PC-3 (cell line): ENCODE measurements around the gene KRTAP5-4. TPM values are rescaled to one million over a fixed set of nuclear protein-coding genes. Genes with fewer than 3 reads are reported as not detected.

Experiments used
- ATAC-seq: fragments of 200-7000 bp; cut with Tn5 transposase; 2 replicates; pipeline ENCODE4 v1.9.1; 2020; ENCODE audit warnings: mild to moderate bottlenecking, moderate library complexity
- BruUV-seq: library from RNA; stranded (reverse); fragments of 400-500 nt; replicated peaks from 2 replicates; lab custom pipeline; 2021; lab: Mats Ljungman, UMichigan
- CTCF ChIA-PET: fragments of 300-600 bp; sonication (Branson Sonifier 250); formaldehyde crosslinking; loops from one replicate; lab custom pipeline; 2022; ENCODE audit warnings: antibody characterized with exemption; lab: Charles Lee
- POLR2A ChIA-PET: fragments of 300-600 bp; sonication (Branson Sonifier 250); formaldehyde crosslinking; loops from one replicate; lab custom pipeline; 2022; ENCODE audit warnings: antibody characterized with exemption; ENCODE audit not compliant: unreplicated experiment; lab: Charles Lee
- DNase-seq: peaks from one replicate; pipeline ENCODE4 v3.0.0-alpha.2; 2015
- H2AFZ ChIP-seq: fragments of 300-600 bp; sonication (generic); 2 replicates; pipeline ENCODE4 v1.6.0; 2016; ENCODE audit warnings: antibody characterized with exemption, low read length
- H3F3A ChIP-seq: fragments of 300-600 bp; sonication (generic); one replicate; pipeline ENCODE4 v1.6.0; 2017; ENCODE audit warnings: antibody characterized with exemption, low read length, control low read depth, mild to moderate bottlenecking; ENCODE audit not compliant: unreplicated experiment
- H3K27ac ChIP-seq: fragments of 300-600 bp; sonication (generic); 2 replicates; pipeline ENCODE4 v1.5.1; 2016; ENCODE audit warnings: mild to moderate bottlenecking, low read length
- H3K27me3 ChIP-seq: fragments of 300-600 bp; sonication (generic); 2 replicates; pipeline ENCODE4 v1.6.1; 2016; ENCODE audit warnings: low read length, mixed read lengths
- H3K36me3 ChIP-seq: fragments of 300-600 bp; sonication (generic); 2 replicates; pipeline ENCODE4 v1.6.1; 2016; ENCODE audit warnings: low read depth, mixed run types, low read length, mixed read lengths
- H3K4me1 ChIP-seq: fragments of 300-600 bp; sonication (generic); 2 replicates; pipeline ENCODE4 v1.5.1; 2016; ENCODE audit warnings: low read length; ENCODE audit not compliant: insufficient read depth
- H3K4me2 ChIP-seq: fragments of 300-600 bp; sonication (generic); 2 replicates; pipeline ENCODE4 v1.6.0; 2016; ENCODE audit warnings: low read length
- H3K4me3 ChIP-seq: fragments of 300-600 bp; sonication (generic); 2 replicates; pipeline ENCODE4 v1.5.1; 2016; ENCODE audit warnings: mild to moderate bottlenecking, low read length, mixed read lengths
- H3K79me2 ChIP-seq: fragments of 300-600 bp; sonication (generic); 2 replicates; pipeline ENCODE4 v1.6.1; 2017; ENCODE audit warnings: low read length, mixed read lengths
- H3K9ac ChIP-seq: fragments of 300-600 bp; sonication (generic); 2 replicates; pipeline ENCODE4 v1.6.0; 2016; ENCODE audit warnings: mild to moderate bottlenecking, low read length
- H3K9me2 ChIP-seq: fragments of 300-600 bp; sonication (generic); replicated peaks from 2 replicates; pipeline ENCODE4 v1.6.1; 2016; ENCODE audit warnings: mixed run types, low read length, mixed read lengths
- H3K9me3 ChIP-seq: fragments of 300-600 bp; sonication (generic); 2 replicates; pipeline ENCODE4 v1.6.1; 2016; ENCODE audit warnings: low read length, mixed read lengths
- H4K20me1 ChIP-seq: fragments of 300-600 bp; sonication (generic); 2 replicates; pipeline ENCODE4 v1.6.1; 2016; ENCODE audit warnings: low read length, mixed read lengths
- EZH2 ChIP-seq: fragments of 300-600 bp; sonication (generic); IDR thresholded peaks from one replicate; pipeline ENCODE4 v1.6.1; 2017; ENCODE audit warnings: antibody characterized with exemption, mild to moderate bottlenecking, low read length; ENCODE audit not compliant: unreplicated experiment
- EZH2phosphoT487 ChIP-seq: fragments of 300-600 bp; sonication (generic); IDR thresholded peaks from 2 replicates; pipeline ENCODE4 v1.6.1; 2018; ENCODE audit warnings: mild to moderate bottlenecking, antibody characterized with exemption, low read length, borderline replicate concordance
- intact Hi-C: fragments of 100-400 bp; cut with micrococcal nuclease; formaldehyde crosslinking; loops from 2 replicates; pipeline ENCODE4 v1.9.0; 2023
- total RNA-seq: library from RNA; depleted of rRNA; stranded (reverse); fragments of >200 nt; gene quantifications from 2 replicates; pipeline ENCODE4 v1.2.3, GENCODE V29; 2014
- TF ChIP-seq, protein P1 (sequence below): fragments of 300-600 bp; sonication (generic); conservative IDR thresholded peaks from 2 replicates; pipeline ENCODE4 v1.5.1; 2017; ENCODE audit warnings: antibody characterized with exemption, low read depth, mild to moderate bottlenecking, low read length

The KRTAP5-4 gene
- total RNA-seq, 1 experiment from 2014 or later, result not detected

DNA sequence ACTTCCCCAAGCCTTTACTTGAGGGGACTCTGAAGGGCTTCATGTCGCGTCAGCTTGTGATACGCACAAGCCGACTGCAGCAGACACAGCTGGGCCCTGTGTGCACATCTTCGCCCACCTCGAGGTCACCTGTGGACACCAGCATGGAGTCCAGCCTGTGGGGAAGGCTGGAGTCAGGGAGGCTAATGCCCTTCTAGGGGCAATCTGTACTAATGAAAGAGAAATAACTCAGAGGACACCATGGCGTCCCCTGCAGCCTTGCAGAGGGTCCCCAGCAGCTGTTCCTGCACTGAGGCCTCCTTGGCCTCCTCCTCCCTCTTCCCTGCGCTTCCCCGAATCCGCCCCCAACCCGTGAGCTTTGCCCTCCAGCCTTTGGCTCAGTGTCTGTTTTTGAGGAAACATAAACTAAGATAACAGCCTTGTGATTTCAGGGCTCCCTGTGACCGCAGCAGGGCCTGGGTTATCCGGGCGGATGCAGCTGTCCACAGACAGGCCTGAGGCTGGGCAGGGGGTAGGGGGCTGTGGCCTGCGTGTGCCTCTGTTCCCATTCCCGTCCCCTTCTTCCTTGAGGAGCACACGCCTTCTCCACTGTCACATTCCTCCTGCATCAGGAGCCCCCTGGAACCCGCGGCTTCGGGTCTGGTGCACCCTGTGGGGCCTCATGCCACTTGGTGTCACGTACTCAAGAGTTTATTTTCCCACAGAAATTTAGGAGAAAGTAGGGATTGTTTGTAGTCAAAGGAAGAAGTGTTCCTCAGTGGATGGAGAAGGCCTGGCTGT is 32.6 kb upstream of the KRTAP5-4 start:
- DNase-seq, result no peak
- Histone ChIP-seq H3K9me3 (no peaks in the 10 kb centered on the region), H3K9me2 (no peaks in the 10 kb centered on the region), H4K20me1 (no peaks in the 10 kb centered on the region), H3K27ac (no peak overlapping the region), H3K36me3 (no peaks in the 10 kb centered on the region), H3K4me1 (no peaks in the 10 kb centered on the region), H2AFZ (no peak overlapping the region), H3F3A (no peaks in the 10 kb centered on the region), H3K4me3 (no peak overlapping the region), H3K27me3 (0 out of 2 replicates have a peak, but pooled peaks cover 7% of the 10 kb centered on the region), H3K4me2 (no peak overlapping the region), H3K79me2 (no peaks in the 10 kb centered on the region), H3K9ac (no peak overlapping the region)
- no TSS peak for BruUV-seq
- no peak for ATAC-seq
- POLR2A ChIA-PET, result no interaction called here
- intact Hi-C loops, result loop anchor here (5.0 kb wide), 1 partner anchor 38 kb away; no protein-coding TSS in a partner anchor
- TF ChIP-seq EZH2 (no peak), EZH2phosphoT487 (no peak)
- TF ChIP-seq, protein P1, sequence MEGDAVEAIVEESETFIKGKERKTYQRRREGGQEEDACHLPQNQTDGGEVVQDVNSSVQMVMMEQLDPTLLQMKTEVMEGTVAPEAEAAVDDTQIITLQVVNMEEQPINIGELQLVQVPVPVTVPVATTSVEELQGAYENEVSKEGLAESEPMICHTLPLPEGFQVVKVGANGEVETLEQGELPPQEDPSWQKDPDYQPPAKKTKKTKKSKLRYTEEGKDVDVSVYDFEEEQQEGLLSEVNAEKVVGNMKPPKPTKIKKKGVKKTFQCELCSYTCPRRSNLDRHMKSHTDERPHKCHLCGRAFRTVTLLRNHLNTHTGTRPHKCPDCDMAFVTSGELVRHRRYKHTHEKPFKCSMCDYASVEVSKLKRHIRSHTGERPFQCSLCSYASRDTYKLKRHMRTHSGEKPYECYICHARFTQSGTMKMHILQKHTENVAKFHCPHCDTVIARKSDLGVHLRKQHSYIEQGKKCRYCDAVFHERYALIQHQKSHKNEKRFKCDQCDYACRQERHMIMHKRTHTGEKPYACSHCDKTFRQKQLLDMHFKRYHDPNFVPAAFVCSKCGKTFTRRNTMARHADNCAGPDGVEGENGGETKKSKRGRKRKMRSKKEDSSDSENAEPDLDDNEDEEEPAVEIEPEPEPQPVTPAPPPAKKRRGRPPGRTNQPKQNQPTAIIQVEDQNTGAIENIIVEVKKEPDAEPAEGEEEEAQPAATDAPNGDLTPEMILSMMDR, result no peak
- CTCF ChIA-PET, result no interaction called here

DNA sequence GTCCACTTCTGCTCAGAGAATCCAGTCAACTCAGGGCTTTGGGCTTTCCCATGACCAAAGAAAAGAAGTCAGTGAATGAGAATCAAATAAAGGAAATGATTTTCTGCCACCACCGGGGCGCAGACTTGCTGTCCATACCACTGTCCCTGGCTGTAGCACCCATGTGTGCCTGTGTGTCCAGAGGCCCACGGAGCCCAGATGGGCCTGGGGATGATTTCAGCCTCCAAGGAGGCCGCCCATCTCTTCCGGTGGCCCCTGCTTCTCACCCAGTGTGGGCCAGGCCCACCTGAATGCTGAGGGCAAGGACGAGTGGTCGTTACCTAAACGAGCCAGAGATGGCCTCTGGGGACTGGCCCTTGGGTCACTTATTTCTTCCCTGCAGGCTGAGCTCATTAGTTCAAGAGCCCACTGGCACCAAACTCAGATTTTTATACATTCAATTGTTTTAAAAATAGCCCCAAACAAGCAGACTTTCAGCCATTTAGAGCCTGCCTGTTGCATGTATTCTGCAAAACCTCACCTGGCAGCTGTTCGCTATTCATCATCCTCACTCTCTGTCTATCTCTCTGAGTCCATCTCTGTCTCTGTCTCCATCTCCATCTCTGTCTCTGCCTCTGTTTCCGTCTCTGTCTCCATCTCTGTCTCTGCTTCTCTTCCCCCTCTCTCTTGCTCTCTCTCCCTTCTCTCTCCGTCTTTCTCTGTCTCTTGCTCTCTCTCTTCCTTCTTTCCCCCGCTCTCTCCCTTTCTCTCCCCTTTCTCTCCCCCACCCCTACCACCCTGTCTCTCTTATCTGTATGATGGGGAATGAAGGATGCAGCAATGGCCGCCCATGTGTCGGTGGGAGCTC is 31.8 kb upstream of the KRTAP5-4 start:
- TF ChIP-seq EZH2, result no peak
- TF ChIP-seq, protein P1, result no peak
- TF ChIP-seq EZH2phosphoT487, result no peak
- no peak overlapping the region for H2AFZ ChIP-seq
- no TSS peak for BruUV-seq
- H3K79me2 ChIP-seq, result no peaks in the 10 kb centered on the region
- DNase-seq (no peak), ATAC-seq (peak; percentile 34; the same call in 1 of the 2 replicates)
- 0 out of 2 replicates have a peak, but pooled peaks cover 5% of the 10 kb centered on the region for H3K27me3 ChIP-seq
- H3K4me3 ChIP-seq, result no peak overlapping the region
- H3F3A ChIP-seq, result no peaks in the 10 kb centered on the region
- ChIA-PET POLR2A (no interaction called here), CTCF (interaction anchor here (1.3 kb wide), 4 partner anchors 14 to 498 kb away, joined by 9 to 16 read pairs (median 12); no protein-coding TSS in a partner anchor)
- H3K9me3 ChIP-seq, result no peaks in the 10 kb centered on the region
- H4K20me1 ChIP-seq, result no peaks in the 10 kb centered on the region
- no peaks in the 10 kb centered on the region for H3K36me3 ChIP-seq
- H3K4me1 ChIP-seq, result no peaks in the 10 kb centered on the region
- H3K9me2 ChIP-seq, result no peaks in the 10 kb centered on the region
- no peak overlapping the region for H3K4me2 ChIP-seq
- intact Hi-C loops, result loop anchor here (2.0 to 5.0 kb wide), 2 partner anchors 39 to 503 kb away; no protein-coding TSS in a partner anchor
- no peak overlapping the region for H3K9ac ChIP-seq
- H3K27ac ChIP-seq, result no peak overlapping the region
